ENCODE results near the gene CD99. TPM values are rescaled to one million over a fixed set of nuclear protein-coding genes. Genes with fewer than 3 reads are reported as not detected.

CD99 gene
- total and polyA plus RNA-seq, 4 donors, result 49.9 to 165 (median 102) TPM

DNA sequence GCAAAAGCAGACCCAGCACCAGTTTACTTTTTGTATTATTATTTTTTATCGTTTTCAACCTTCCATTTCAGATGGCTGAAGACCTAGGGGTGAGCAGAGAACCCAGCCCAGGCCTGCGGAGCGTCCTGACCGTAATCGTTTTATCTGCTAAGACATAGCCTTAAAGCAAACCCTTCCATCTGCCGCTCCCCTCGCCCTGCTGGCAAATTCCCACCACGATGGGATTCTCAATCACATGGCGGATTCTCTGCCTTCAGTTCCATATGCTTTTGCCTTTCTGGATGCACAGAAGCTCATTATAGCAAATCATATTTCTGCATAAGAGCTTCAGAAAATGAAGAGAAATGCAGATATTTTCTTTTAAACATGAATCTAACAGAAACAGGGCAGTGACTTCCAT lies 42.2 kb downstream of the CD99 start:
- peaks cover 0 to 4% (median 0%) of the 10 kb centered on the region in 4 donors for H3K4me1 ChIP-seq (ENCODE audit: control insufficient read depth in 4 of 4, insufficient read depth in 4 of 4, low read length in 3 of 4)
- no peak for TF ChIP-seq FOXA2 (IDR thresholded peaks at IDR 0.05)
- TF ChIP-seq RXRA (IDR thresholded peaks at IDR 0.05), result no peak
- TF ChIP-seq RAD21 (IDR thresholded peaks at IDR 0.05), result no peak
- TF ChIP-seq TAF1 (conservative IDR thresholded peaks at IDR 0.05), result no peak
- no peaks in the 10 kb centered on the region for H3K9me3 ChIP-seq (ENCODE audit: control insufficient read depth in 4 of 4, low read length in 3 of 4)
- H3K36me3 ChIP-seq (ENCODE audit: control insufficient read depth in 4 of 4, insufficient read depth in 3 of 4, low read depth in 1 of 4, low read length in 3 of 4), result peaks cover 12 to 24% (median 20%) of the 10 kb centered on the region in 4 donors
- H3K27ac ChIP-seq (ENCODE audit: low read depth in 1 of 2, low read length in 2 of 2), result no peak overlapping the region
- H3K4me3 ChIP-seq (ENCODE audit: low read depth in 1 of 3, low read length in 3 of 3), result no peak overlapping the region
- H3K9ac ChIP-seq (ENCODE audit: low read depth in 1 of 2, low read length in 2 of 2), result no peak overlapping the region
- 96% methylated on average over 9 of the region's 9 CpGs for WGBS
- no peak for DNase-seq (ENCODE audit: low spot score)
- H3K27me3 ChIP-seq (ENCODE audit: control insufficient read depth in 4 of 4, insufficient read depth in 4 of 4, low read length in 3 of 4), result no peaks in the 10 kb centered on the region

DNA sequence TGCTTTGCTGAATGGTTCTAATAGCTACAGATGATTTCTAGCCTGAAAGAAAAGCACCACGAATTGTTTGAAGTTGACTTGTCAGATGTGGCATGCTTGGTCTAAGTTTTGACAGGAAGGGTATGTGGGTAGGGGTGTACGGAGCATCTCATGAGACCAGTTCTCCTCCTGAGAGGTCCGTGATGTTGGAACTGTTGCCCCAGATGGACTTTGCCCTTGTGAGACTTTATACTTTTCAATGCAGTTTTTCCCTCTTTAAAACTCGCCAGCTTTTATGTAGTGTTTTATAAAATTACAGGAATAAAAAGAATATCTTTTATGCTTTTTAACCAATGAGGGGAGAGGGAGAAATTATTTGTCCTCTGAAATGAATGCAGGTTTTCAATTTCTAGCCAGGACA lies 44.2 kb downstream of the CD99 start:
- DNase-seq (ENCODE audit: low spot score), result no peak
- Histone ChIP-seq H3K36me3 (ENCODE audit: control insufficient read depth in 4 of 4, insufficient read depth in 3 of 4, low read depth in 1 of 4, low read length in 3 of 4) (peaks cover 4 to 16% (median 16%) of the 10 kb centered on the region in 4 donors), H3K4me3 (ENCODE audit: low read depth in 1 of 3, low read length in 3 of 3) (no peak overlapping the region), H3K27ac (ENCODE audit: low read depth in 1 of 2, low read length in 2 of 2) (no peak overlapping the region), H3K4me1 (ENCODE audit: control insufficient read depth in 4 of 4, insufficient read depth in 4 of 4, low read length in 3 of 4) (peaks cover 0 to 4% (median 0%) of the 10 kb centered on the region in 4 donors), H3K9me3 (ENCODE audit: control insufficient read depth in 4 of 4, low read length in 3 of 4) (no peaks in the 10 kb centered on the region), H3K9ac (ENCODE audit: low read depth in 1 of 2, low read length in 2 of 2) (no peak overlapping the region), H3K27me3 (ENCODE audit: control insufficient read depth in 4 of 4, insufficient read depth in 4 of 4, low read length in 3 of 4) (no peaks in the 10 kb centered on the region)
- TF ChIP-seq FOXA2 (IDR thresholded peaks at IDR 0.05) (no peak), HNF4A (conservative IDR thresholded peaks at IDR 0.05) (peak; percentile 51 to 59)
- 76% methylated on average over 4 of the region's 4 CpGs for WGBS

DNA sequence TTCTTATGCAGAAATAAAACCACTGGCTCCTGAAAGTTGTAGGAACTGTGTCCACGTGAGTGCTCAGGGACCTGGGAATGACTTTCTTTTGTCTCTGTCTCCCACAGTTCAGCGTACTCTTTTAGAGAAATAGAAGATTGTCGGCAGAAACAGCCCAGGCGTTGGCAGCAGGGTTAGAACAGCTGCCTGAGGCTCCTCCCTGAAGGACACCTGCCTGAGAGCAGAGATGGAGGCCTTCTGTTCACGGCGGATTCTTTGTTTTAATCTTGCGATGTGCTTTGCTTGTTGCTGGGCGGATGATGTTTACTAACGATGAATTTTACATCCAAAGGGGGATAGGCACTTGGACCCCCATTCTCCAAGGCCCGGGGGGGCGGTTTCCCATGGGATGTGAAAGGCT lies 49.6 kb downstream of the CD99 start:
- 98% methylated on average over 11 of the region's 11 CpGs for whole genome bisulfite sequencing
- H3K36me3 ChIP-seq (ENCODE audit: control insufficient read depth in 4 of 4, insufficient read depth in 3 of 4, low read depth in 1 of 4, low read length in 3 of 4), result peaks cover 7 to 23% (median 14%) of the 10 kb centered on the region in 4 donors
- H3K27me3 ChIP-seq (ENCODE audit: control insufficient read depth in 4 of 4, insufficient read depth in 4 of 4, low read length in 3 of 4), result no peaks in the 10 kb centered on the region
- no peaks in the 10 kb centered on the region for H3K4me1 ChIP-seq (ENCODE audit: control insufficient read depth in 4 of 4, insufficient read depth in 4 of 4, low read length in 3 of 4)
- H3K9me3 ChIP-seq (ENCODE audit: control insufficient read depth in 4 of 4, low read length in 3 of 4), result no peaks in the 10 kb centered on the region
- TF ChIP-seq HNF4A (conservative IDR thresholded peaks at IDR 0.05) (no peak), EGR1 (IDR thresholded peaks at IDR 0.05; ENCODE audit: low read depth in 2 of 2) (no peak), SP1 (IDR thresholded peaks at IDR 0.05) (no peak), YY1 (IDR thresholded peaks at IDR 0.05) (no peak), RXRA (IDR thresholded peaks at IDR 0.05) (no peak), TAF1 (conservative IDR thresholded peaks at IDR 0.05) (no peak), FOXA2 (IDR thresholded peaks at IDR 0.05) (no peak), GABPA (IDR thresholded peaks at IDR 0.05 in 1 of 2, conservative IDR thresholded peaks at IDR 0.05 in 1 of 2) (no peak), RAD21 (IDR thresholded peaks at IDR 0.05) (no peak), HNF4G (IDR thresholded peaks at IDR 0.05) (no peak), FOXA1 (IDR thresholded peaks at IDR 0.05) (no peak)
- TF ChIP-seq, protein P1, sequence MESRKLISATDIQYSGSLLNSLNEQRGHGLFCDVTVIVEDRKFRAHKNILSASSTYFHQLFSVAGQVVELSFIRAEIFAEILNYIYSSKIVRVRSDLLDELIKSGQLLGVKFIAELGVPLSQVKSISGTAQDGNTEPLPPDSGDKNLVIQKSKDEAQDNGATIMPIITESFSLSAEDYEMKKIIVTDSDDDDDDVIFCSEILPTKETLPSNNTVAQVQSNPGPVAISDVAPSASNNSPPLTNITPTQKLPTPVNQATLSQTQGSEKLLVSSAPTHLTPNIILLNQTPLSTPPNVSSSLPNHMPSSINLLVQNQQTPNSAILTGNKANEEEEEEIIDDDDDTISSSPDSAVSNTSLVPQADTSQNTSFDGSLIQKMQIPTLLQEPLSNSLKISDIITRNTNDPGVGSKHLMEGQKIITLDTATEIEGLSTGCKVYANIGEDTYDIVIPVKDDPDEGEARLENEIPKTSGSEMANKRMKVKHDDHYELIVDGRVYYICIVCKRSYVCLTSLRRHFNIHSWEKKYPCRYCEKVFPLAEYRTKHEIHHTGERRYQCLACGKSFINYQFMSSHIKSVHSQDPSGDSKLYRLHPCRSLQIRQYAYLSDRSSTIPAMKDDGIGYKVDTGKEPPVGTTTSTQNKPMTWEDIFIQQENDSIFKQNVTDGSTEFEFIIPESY (IDR thresholded peaks at IDR 0.05), result no peak
- TF ChIP-seq, protein P2, sequence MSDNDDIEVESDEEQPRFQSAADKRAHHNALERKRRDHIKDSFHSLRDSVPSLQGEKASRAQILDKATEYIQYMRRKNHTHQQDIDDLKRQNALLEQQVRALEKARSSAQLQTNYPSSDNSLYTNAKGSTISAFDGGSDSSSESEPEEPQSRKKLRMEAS (IDR thresholded peaks at IDR 0.05), result no peak
- TF ChIP-seq, protein P3, sequence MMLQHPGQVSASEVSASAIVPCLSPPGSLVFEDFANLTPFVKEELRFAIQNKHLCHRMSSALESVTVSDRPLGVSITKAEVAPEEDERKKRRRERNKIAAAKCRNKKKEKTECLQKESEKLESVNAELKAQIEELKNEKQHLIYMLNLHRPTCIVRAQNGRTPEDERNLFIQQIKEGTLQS (IDR thresholded peaks at IDR 0.05), result no peak
- DNase-seq (ENCODE audit: low spot score), result no peak
- no peak overlapping the region for H3K27ac ChIP-seq (ENCODE audit: low read depth in 1 of 2, low read length in 2 of 2)
- H3K4me3 ChIP-seq (ENCODE audit: low read depth in 1 of 3, low read length in 3 of 3), result no peak overlapping the region
- no peak overlapping the region for H3K9ac ChIP-seq (ENCODE audit: low read depth in 1 of 2, low read length in 2 of 2)

Data from liver (tissue), 9 donors.